ENCODE data around the gene PER2. TPM values are rescaled to one million over a fixed set of nuclear protein-coding genes. Genes with fewer than 3 reads are reported as not detected.

The PER2 gene
- total RNA-seq, 1 experiment from 2014 or later: 6.6 TPM

DNA sequence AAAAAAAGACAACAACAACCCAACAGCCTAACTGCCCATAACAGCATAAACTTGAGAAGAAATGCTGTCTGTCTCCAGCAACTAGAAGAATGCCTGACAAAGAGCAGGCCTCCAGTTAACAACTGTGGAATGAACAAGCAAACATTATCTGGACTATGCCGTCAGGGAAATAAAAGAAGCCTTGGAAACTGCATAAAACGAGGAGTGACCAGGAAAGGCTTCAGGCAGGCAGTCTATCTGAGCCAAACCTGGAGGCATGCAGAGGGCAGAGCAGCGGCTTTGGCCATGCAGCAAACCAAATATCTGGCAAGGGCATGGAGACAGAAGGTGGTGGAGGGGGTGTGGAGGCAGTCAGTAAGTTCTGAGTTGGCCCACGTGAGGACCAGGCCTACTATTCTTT lies 59.7 kb downstream of the PER2 start:
- Mint-ChIP-seq H3K27me3 (ENCODE audit: low read depth) (peaks cover 51% of the 10 kb centered on the region), H3K4me1 (peaks cover 14% of the 10 kb centered on the region), H3K27ac (no peak overlapping the region), H3K4me3 (no peak overlapping the region), H3K9me3 (peaks cover 4% of the 10 kb centered on the region; the same call in 1 of the 2 replicates), H3K36me3 (no peaks in the 10 kb centered on the region)
- CTCF ChIA-PET: interaction anchor here (0.9 kb wide), 1 partner anchor 35 kb away, joined by 3 read pairs; no protein-coding TSS in a partner anchor
- ATAC-seq: no peak
- no peak for DNase-seq (ENCODE audit: low spot score)
- POLR2A ChIA-PET: no interaction called here
- TF ChIP-seq, protein P1, sequence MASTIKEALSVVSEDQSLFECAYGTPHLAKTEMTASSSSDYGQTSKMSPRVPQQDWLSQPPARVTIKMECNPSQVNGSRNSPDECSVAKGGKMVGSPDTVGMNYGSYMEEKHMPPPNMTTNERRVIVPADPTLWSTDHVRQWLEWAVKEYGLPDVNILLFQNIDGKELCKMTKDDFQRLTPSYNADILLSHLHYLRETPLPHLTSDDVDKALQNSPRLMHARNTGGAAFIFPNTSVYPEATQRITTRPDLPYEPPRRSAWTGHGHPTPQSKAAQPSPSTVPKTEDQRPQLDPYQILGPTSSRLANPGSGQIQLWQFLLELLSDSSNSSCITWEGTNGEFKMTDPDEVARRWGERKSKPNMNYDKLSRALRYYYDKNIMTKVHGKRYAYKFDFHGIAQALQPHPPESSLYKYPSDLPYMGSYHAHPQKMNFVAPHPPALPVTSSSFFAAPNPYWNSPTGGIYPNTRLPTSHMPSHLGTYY (CRISPR knock-in tag; IDR thresholded peaks at IDR 0.05): no peak
- TF ChIP-seq, protein P2, sequence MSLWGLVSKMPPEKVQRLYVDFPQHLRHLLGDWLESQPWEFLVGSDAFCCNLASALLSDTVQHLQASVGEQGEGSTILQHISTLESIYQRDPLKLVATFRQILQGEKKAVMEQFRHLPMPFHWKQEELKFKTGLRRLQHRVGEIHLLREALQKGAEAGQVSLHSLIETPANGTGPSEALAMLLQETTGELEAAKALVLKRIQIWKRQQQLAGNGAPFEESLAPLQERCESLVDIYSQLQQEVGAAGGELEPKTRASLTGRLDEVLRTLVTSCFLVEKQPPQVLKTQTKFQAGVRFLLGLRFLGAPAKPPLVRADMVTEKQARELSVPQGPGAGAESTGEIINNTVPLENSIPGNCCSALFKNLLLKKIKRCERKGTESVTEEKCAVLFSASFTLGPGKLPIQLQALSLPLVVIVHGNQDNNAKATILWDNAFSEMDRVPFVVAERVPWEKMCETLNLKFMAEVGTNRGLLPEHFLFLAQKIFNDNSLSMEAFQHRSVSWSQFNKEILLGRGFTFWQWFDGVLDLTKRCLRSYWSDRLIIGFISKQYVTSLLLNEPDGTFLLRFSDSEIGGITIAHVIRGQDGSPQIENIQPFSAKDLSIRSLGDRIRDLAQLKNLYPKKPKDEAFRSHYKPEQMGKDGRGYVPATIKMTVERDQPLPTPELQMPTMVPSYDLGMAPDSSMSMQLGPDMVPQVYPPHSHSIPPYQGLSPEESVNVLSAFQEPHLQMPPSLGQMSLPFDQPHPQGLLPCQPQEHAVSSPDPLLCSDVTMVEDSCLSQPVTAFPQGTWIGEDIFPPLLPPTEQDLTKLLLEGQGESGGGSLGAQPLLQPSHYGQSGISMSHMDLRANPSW (CRISPR knock-in tag; conservative IDR thresholded peaks at IDR 0.05; ENCODE audit: low read depth): no peak
- TF ChIP-seq TEAD1 (CRISPR knock-in tag; IDR thresholded peaks at IDR 0.05) (no peak), NFATC4 (CRISPR knock-in tag; IDR thresholded peaks at IDR 0.05) (no peak), ATF1 (CRISPR knock-in tag; IDR thresholded peaks at IDR 0.05) (no peak), ELF4 (CRISPR knock-in tag; IDR thresholded peaks at IDR 0.05; ENCODE audit: low read depth) (no peak), ZNF138 (CRISPR knock-in tag; conservative IDR thresholded peaks at IDR 0.05) (no peak), ESRRA (CRISPR knock-in tag; IDR thresholded peaks at IDR 0.05; ENCODE audit: borderline replicate concordance) (no peak), ZNF671 (CRISPR knock-in tag; IDR thresholded peaks at IDR 0.05) (no peak), EMX1 (CRISPR knock-in tag; IDR thresholded peaks at IDR 0.05) (no peak), JAZF1 (CRISPR knock-in tag; IDR thresholded peaks at IDR 0.05) (no peak), NFE2L1 (CRISPR knock-in tag; IDR thresholded peaks at IDR 0.05) (no peak)
- TF ChIP-seq, protein P3, sequence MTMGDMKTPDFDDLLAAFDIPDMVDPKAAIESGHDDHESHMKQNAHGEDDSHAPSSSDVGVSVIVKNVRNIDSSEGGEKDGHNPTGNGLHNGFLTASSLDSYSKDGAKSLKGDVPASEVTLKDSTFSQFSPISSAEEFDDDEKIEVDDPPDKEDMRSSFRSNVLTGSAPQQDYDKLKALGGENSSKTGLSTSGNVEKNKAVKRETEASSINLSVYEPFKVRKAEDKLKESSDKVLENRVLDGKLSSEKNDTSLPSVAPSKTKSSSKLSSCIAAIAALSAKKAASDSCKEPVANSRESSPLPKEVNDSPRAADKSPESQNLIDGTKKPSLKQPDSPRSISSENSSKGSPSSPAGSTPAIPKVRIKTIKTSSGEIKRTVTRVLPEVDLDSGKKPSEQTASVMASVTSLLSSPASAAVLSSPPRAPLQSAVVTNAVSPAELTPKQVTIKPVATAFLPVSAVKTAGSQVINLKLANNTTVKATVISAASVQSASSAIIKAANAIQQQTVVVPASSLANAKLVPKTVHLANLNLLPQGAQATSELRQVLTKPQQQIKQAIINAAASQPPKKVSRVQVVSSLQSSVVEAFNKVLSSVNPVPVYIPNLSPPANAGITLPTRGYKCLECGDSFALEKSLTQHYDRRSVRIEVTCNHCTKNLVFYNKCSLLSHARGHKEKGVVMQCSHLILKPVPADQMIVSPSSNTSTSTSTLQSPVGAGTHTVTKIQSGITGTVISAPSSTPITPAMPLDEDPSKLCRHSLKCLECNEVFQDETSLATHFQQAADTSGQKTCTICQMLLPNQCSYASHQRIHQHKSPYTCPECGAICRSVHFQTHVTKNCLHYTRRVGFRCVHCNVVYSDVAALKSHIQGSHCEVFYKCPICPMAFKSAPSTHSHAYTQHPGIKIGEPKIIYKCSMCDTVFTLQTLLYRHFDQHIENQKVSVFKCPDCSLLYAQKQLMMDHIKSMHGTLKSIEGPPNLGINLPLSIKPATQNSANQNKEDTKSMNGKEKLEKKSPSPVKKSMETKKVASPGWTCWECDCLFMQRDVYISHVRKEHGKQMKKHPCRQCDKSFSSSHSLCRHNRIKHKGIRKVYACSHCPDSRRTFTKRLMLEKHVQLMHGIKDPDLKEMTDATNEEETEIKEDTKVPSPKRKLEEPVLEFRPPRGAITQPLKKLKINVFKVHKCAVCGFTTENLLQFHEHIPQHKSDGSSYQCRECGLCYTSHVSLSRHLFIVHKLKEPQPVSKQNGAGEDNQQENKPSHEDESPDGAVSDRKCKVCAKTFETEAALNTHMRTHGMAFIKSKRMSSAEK (CRISPR knock-in tag; IDR thresholded peaks at IDR 0.05; ENCODE audit: borderline replicate concordance): no peak
- TF ChIP-seq, protein P4, sequence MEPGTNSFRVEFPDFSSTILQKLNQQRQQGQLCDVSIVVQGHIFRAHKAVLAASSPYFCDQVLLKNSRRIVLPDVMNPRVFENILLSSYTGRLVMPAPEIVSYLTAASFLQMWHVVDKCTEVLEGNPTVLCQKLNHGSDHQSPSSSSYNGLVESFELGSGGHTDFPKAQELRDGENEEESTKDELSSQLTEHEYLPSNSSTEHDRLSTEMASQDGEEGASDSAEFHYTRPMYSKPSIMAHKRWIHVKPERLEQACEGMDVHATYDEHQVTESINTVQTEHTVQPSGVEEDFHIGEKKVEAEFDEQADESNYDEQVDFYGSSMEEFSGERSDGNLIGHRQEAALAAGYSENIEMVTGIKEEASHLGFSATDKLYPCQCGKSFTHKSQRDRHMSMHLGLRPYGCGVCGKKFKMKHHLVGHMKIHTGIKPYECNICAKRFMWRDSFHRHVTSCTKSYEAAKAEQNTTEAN (CRISPR knock-in tag; IDR thresholded peaks at IDR 0.05): no peak
- TF ChIP-seq, protein P5, sequence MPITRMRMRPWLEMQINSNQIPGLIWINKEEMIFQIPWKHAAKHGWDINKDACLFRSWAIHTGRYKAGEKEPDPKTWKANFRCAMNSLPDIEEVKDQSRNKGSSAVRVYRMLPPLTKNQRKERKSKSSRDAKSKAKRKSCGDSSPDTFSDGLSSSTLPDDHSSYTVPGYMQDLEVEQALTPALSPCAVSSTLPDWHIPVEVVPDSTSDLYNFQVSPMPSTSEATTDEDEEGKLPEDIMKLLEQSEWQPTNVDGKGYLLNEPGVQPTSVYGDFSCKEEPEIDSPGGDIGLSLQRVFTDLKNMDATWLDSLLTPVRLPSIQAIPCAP (CRISPR knock-in tag; IDR thresholded peaks at IDR 0.05): no peak
- TF ChIP-seq, protein P6, sequence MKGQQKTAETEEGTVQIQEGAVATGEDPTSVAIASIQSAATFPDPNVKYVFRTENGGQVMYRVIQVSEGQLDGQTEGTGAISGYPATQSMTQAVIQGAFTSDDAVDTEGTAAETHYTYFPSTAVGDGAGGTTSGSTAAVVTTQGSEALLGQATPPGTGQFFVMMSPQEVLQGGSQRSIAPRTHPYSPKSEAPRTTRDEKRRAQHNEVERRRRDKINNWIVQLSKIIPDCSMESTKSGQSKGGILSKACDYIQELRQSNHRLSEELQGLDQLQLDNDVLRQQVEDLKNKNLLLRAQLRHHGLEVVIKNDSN (CRISPR knock-in tag; IDR thresholded peaks at IDR 0.05): no peak
- TF ChIP-seq, protein P7, sequence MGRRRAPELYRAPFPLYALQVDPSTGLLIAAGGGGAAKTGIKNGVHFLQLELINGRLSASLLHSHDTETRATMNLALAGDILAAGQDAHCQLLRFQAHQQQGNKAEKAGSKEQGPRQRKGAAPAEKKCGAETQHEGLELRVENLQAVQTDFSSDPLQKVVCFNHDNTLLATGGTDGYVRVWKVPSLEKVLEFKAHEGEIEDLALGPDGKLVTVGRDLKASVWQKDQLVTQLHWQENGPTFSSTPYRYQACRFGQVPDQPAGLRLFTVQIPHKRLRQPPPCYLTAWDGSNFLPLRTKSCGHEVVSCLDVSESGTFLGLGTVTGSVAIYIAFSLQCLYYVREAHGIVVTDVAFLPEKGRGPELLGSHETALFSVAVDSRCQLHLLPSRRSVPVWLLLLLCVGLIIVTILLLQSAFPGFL (CRISPR knock-in tag; IDR thresholded peaks at IDR 0.05; ENCODE audit: borderline replicate concordance): no peak
- TF ChIP-seq, protein P8, sequence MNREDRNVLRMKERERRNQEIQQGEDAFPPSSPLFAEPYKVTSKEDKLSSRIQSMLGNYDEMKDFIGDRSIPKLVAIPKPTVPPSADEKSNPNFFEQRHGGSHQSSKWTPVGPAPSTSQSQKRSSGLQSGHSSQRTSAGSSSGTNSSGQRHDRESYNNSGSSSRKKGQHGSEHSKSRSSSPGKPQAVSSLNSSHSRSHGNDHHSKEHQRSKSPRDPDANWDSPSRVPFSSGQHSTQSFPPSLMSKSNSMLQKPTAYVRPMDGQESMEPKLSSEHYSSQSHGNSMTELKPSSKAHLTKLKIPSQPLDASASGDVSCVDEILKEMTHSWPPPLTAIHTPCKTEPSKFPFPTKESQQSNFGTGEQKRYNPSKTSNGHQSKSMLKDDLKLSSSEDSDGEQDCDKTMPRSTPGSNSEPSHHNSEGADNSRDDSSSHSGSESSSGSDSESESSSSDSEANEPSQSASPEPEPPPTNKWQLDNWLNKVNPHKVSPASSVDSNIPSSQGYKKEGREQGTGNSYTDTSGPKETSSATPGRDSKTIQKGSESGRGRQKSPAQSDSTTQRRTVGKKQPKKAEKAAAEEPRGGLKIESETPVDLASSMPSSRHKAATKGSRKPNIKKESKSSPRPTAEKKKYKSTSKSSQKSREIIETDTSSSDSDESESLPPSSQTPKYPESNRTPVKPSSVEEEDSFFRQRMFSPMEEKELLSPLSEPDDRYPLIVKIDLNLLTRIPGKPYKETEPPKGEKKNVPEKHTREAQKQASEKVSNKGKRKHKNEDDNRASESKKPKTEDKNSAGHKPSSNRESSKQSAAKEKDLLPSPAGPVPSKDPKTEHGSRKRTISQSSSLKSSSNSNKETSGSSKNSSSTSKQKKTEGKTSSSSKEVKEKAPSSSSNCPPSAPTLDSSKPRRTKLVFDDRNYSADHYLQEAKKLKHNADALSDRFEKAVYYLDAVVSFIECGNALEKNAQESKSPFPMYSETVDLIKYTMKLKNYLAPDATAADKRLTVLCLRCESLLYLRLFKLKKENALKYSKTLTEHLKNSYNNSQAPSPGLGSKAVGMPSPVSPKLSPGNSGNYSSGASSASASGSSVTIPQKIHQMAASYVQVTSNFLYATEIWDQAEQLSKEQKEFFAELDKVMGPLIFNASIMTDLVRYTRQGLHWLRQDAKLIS (CRISPR knock-in tag; IDR thresholded peaks at IDR 0.05; ENCODE audit: borderline replicate concordance): no peak
